Stimulated activated CD4-positive, alpha-beta T cell treated with anti-CD3 and anti-CD28 coated beads, Interleukin-1b, Interleukin-23, amount 100 ng/mL, for 4 hours (primary cell): ENCODE measurements around the gene SOX5.

ENCODE experiments used
- DNase-seq, 2 donors: peaks; one replicate each; pipeline ENCODE4 v3.0.0-alpha.2; 2020; ENCODE audit warnings: low read depth in 2 of 2

Gene SOX5

DNA sequence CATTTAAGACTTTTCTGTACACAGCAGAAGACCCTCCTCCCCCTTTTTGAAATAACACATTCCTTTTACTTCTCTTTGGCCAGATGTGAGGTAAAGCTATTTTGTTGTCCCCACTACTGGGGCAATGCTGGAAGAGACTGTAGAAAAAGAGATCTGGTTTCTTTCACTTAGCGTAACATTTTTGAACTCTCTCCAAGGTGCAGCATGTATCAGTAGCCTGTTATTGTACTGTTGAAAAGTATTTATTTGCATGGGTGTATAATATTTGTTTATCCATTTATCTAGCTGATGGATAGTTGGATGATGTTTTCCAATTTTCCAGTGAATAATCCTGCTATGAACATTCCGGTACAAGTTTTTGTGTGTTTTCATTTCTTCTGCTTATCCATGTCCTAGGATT, 335.2 kb downstream of the SOX5 start:
- no peak for DNase-seq

DNA sequence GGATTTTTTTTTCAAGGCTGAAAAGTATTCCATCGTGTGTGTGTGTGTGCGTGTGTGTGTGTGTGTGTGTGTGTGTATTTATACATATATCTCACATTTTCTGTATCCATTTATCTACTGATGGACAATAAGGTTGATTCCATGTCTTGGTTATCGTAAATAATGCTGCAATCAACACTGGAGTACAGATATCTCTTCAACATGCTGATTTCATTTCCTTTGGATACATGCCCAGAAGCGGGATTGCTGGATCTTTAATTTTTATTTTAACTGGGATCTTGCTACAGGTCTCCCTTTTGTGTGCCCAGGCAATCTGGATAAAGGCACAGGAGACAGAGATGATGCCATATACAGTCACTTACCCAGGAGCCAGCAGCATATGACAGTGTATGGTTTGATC, 338.1 kb downstream of the SOX5 start:
- no peak for DNase-seq

DNA sequence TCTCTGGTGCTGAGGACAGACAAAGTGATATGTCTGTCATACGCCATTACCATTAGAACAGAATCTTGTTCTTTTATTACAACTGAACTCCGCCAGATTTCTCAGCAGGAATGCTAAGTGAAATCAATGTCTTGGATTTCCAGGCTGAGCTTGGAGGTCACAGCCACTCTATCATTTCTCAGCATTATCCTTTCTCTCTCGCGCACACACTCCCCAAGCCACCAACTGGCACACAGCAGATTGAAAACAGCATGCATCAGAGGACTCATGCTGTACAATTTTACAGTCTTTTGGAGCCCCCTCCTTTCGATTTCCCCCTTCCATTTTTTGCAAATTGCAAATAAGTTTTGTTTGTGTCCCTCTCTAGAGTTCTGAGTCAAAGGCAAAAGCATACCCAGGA, 348.6 kb downstream of the SOX5 start:
- DNase-seq, result no peak

DNA sequence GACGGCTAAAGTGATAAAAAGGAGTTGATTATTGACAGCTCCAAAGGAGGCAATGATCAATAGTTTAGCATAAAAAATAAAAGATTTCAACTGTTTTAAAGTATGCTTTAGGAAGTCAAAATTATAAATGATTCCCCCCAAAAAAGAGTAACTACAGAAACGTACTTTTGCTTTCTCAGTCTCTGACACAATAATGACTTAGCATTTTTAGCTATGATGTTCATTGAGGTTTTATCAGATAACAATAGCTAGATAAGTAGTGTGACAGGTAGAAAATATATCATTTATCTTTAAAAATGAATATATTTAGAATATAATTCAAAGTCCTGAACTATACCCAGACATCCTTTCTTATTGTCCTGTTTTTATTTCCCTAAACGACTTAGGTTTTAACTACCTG, 352.9 kb downstream of the SOX5 start:
- no peak for DNase-seq

DNA sequence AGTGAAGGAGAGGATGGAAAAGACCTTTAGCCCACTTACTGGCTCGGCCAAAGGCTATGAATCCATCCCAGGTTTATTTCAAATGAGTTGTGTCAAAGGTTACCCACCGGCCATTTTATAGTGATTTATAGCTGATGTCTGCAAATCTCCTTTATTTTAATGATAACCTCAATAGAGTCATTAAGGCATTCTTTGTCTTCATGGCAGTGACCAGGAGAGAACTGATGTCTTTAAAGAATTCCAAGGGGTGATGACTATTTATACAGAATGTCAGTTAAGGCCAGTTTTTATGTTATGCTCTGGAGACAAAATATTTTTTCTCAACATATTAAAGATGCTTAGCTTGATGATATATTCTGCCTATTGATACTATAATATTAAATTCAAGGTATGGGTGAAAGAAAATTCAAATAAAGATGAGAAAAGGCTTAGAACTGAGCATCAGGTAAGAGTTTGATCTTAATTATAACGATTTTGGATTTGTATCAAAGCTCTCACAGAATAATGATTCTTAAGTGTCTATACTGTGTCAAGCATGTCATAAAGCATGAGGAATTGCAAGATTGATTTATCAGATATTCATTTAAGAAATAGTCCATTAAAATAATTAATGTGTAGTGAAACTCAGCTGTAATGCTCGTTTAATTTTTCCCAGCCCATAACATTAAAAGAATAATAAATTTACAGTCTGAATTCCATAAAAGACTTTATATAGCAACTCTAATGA, 361.5 kb downstream of the SOX5 start:
- no peak for DNase-seq

DNA sequence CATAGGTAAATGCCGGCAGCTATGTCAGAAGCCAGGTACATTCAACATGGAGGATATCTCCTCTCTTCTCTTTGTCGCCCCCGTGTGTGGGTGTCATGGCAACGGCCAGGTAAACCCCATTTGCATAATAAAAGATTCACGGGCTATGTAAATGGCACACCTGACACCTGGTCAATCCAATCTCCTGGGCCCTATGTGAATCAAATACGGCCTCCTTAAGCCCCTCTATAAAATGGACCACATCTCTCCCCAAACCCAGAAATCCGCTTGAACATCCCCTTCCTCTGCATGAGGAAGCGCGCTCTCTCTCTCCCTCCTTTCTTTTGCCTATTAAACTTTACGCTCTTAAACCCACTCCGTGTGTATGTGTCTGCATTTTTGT, 363.7 kb downstream of the SOX5 start:
- no peak for DNase-seq

GRCh38 chr12:23585156-23585781, 364.2 kb downstream of the SOX5 start:
- DNase-seq, result no peak

DNA sequence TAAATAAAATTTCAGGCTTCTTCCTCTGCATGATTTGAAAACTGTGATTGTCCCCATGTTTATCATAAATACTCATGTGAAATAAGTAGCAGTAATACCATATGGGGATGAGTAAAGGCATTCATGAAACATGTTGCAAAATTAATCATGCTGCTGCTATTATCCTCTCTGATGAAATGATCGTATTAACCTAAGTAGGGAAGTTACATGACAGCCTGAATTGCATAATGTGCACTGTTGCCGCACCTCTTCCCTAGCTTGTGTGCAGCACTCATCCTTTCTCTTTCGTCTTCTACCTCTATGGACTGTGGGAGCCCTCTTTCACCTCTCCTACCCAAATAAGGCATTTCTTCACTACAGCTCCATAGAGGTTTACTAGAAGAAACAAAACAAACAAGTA, 367.6 kb downstream of the SOX5 start:
- DNase-seq, result no peak

DNA sequence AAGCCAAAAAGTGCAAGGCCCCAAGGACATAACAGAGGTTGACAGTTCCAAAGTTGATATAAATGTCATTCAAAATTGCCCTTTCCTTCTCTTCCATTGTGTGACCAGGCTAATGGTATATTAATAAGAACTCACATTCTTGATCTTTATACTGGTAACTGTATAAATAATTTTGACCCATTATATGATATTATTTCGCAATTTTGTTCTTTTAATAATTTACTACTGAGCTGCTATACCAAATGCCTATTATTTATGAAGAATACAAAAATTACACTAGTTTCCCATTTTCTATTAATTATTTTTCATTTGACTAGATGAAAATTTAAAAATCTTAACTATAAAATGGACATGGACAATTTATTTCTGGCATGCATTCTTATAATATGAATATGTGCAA, 370.2 kb downstream of the SOX5 start:
- no peak for DNase-seq

GRCh38 chr12:23576372-23576771, 373.1 kb downstream of the SOX5 start:
- DNase-seq, result no peak

GRCh38 chr12:23569356-23569755, 380.1 kb downstream of the SOX5 start:
- DNase-seq, result no peak

- no peak for DNase-seq
Observed at GRCh38 chr12:23566133-23566532, 383.3 kb downstream of the SOX5 start.

DNA sequence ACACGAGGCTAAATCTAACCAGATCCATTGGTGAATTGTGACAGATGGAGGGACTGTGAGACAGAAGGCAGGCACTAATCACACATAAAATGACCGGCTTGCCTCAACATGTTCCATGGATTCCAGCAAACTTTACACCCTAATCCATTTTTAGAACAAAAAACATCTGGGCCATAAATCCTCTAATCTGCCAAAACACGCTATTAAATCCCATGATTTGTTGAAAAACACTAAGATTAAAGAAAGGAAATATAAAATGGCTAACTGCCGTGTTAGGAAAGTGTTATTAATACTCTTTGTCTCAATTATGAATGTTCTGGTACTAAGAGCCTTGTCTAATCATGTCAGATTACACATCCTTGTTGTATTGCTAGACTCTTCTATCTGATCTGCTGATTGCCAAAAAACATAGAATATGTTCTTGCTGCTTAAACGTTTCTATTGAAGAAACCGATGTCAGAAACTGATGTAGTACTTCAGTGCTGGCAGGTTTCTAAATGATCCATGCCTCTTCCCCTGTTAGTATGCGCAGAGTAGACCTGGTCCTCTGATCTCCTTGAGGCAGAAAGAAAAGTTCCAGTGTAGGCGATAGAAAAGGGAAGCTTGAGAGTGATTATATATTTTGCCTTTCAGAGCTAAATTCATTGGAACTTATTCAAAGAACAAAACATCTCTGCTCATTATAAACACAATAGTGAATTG, 384.9 kb downstream of the SOX5 start:
- DNase-seq, result no peak

- DNase-seq, result no peak
Observed at GRCh38 chr12:23561364-23562345, 387.8 kb downstream of the SOX5 start.

- no peak for DNase-seq
Observed at GRCh38 chr12:23560611-23561010, 388.9 kb downstream of the SOX5 start.

DNA sequence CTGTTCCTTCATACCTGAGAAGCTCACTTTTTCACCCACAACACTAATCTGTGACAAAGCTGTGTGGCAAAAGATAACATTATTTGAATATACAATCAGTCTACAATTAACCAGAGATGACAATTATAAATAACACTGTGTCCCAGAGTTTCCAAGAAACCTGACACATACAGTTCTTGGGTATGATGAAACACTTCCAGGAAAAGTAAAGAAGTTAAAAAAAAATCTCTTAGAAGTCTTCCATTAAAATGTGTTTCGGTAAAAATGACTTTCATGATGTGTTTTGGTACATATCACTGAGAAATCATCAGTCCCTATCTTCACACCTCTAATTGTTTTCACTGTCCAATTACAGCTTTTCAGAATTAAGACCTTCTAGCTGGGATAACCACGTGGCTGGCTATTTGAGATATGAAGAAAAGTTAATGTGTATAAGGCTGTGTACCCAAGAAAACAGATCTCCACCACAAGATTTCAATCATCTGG, 390.2 kb downstream of the SOX5 start:
- DNase-seq, result no peak

DNA sequence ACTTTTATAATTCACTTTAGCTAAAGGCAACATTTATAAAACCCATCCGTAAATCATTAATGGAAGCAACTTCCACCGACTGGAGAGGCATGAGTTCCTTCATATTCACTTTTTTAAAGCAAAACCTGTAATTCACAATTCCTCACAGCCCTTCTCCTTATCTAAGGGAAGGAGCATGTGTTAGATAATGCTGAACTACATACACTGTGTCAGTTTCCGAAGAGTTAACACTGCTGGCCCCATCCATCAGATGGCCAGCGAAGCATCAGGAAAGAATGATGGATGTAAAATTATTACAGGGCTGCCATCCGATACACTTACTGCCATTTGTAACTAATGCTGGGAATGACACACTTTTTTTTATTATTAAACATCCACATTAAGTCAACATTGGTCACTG, 392.8 kb downstream of the SOX5 start:
- no peak for DNase-seq

DNA sequence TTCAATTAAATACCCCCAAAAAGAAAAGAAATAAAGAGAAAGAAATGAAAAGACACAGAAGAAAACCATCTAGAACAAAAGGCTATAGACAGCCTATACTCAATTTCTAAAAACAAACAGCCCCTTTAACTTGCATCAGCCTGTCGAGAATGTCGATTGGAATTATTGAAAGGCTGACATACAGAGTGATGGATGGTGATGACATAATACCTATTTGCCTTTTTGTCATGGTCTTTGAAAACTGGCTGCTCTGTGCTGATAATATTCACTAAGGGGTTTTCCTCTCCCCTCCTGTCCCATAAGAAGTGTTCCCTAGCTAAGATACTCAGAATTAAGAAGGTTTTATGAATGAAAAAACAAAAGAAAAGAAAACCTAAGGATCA, 393.7 kb downstream of the SOX5 start:
- DNase-seq, result no peak

DNA sequence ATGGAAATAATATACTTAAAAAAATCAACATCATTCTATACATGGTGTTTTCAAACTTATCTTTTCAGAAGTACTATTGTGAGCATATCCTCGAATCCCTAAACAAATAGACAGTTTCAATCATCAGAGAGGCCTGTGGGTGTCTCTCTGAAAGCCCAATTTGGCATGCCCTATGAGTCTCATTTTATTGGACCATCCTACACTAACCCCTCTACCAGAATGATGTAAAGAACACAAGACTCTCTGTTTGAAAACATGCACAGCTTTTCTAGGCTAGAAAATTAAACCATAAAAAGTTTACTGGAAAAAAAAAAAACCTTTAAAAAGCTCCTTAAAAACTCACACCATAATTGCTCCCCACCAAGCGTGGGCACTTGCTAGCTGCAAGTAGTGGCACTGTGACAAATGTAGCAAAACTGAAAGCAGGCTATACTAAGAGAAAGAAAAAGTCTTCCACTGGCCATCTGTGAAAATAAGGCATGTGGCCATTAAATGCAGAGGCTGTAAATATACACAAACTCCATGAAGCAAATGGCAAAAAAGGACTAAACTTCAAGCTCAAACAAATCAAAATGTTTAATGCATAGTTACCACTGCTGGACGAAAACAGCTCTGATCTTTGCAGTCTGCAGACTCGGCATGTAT, 394.2 kb downstream of the SOX5 start:
- no peak for DNase-seq

GRCh38 chr12:23552417-23552816, 397.1 kb downstream of the SOX5 start:
- DNase-seq, result no peak

DNA sequence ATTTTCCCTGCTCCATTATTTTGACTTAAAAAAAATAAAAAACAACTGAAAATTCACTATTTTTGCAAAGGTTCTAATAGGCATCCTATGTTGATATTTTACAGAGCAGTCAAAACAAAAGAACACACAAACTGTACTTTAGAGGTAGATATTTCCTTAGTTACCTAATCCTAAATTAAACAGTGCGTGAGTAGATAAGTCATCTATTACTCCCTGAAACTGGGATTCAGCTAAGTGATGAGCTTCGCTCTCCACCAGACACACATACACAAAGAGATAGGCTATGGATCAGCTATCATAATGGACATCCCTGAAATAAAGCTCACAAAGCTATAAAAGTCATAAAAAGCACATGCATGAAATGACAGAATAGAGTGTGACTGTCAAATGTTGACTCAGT, 398.7 kb downstream of the SOX5 start:
- no peak for DNase-seq
